WTC11 (cell line): ENCODE measurements around the gene SHANK1.

Experiments used
- CREB1 ChIP-seq: sonication (generic); formaldehyde crosslinking; IDR thresholded peaks from 2 replicates; pipeline ENCODE4 v1.8.0; 2023; ENCODE audit warnings: mild to moderate bottlenecking, missing genetic modification reagents
- JUN ChIP-seq: sonication (generic); formaldehyde crosslinking; IDR thresholded peaks from 2 replicates; pipeline ENCODE4 v1.8.0; 2023; ENCODE audit warnings: mild to moderate bottlenecking, missing genetic modification reagents
- SP1 ChIP-seq: sonication (generic); formaldehyde crosslinking; conservative IDR thresholded peaks from 2 replicates; pipeline ENCODE4 v1.8.1; 2022; ENCODE audit warnings: missing genetic modification reagents
- TEAD1 ChIP-seq: sonication (generic); formaldehyde crosslinking; IDR thresholded peaks from 2 replicates; pipeline ENCODE4 v1.8.0; 2022; ENCODE audit warnings: mild to moderate bottlenecking, missing genetic modification reagents
- TP53 ChIP-seq: sonication (generic); formaldehyde crosslinking; IDR thresholded peaks from 2 replicates; pipeline ENCODE4 v1.8.1; 2023; ENCODE audit warnings: mild to moderate bottlenecking, missing genetic modification reagents
- ZBTB21 ChIP-seq: sonication (generic); formaldehyde crosslinking; IDR thresholded peaks from 2 replicates; pipeline ENCODE4 v1.8.1; 2023; ENCODE audit warnings: mild to moderate bottlenecking, missing genetic modification reagents, borderline replicate concordance
- TF ChIP-seq, protein P1 (sequence below): fragments of 200-600 bp; IDR thresholded peaks from 2 replicates; pipeline ENCODE4 v1.8.0; 2022; ENCODE audit warnings: antibody characterized with exemption
- TF ChIP-seq, protein P2 (sequence below): sonication (generic); formaldehyde crosslinking; IDR thresholded peaks from 2 replicates; pipeline ENCODE4 v1.8.0; 2022; ENCODE audit warnings: mild to moderate bottlenecking, missing genetic modification reagents
- TF ChIP-seq, protein P3 (sequence below): sonication (generic); formaldehyde crosslinking; IDR thresholded peaks from 2 replicates; pipeline ENCODE4 v1.8.0; 2022; ENCODE audit warnings: mild to moderate bottlenecking, missing genetic modification reagents
- TF ChIP-seq, protein P4 (sequence below): sonication (generic); formaldehyde crosslinking; conservative IDR thresholded peaks from 2 replicates; pipeline ENCODE4 v1.8.1; 2023; ENCODE audit warnings: mild to moderate bottlenecking, low read depth, missing genetic modification reagents, moderate library complexity
- TF ChIP-seq, protein P5 (sequence below): sonication (generic); formaldehyde crosslinking; conservative IDR thresholded peaks from 2 replicates; pipeline ENCODE4 v1.8.1; 2022; ENCODE audit warnings: mild to moderate bottlenecking, missing genetic modification reagents
- TF ChIP-seq, protein P6 (sequence below): fragments of 250-450 bp; sonication (Bioruptor Pico); IDR thresholded peaks from 2 replicates; pipeline ENCODE4 v1.9.0; 2021; ENCODE audit warnings: mild to moderate bottlenecking

DNA sequence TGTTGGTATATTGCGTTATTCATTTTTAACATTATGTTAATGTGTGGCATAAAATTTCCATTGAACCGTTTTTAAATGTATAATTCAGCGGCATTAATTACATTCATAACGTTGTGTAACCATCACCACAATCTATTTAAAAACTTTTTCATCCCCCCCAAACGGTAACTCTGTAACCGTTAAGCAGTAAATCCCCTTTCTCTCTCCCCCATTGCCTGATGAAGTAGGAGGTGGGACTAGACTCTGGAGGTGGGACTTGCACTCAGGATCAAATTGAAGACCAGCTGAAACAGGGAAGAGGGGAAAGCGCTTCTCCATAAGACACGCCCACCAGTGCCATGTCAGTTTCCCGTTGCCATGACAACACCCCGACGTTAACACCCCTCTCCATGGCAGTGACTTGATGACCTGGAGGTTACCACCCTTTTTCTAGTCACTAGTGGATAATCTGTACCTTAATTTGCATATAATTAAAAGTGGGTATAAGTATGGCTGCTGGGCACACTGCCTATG lies 20.4 kb upstream of the SHANK1 start:
- TF ChIP-seq JUN (CRISPR knock-in tag) (no peak), CREB1 (CRISPR knock-in tag) (no peak), TP53 (CRISPR knock-in tag) (no peak), TEAD1 (CRISPR knock-in tag) (no peak), ZBTB21 (CRISPR knock-in tag) (no peak), SP1 (no peak)
- TF ChIP-seq, protein P1, sequence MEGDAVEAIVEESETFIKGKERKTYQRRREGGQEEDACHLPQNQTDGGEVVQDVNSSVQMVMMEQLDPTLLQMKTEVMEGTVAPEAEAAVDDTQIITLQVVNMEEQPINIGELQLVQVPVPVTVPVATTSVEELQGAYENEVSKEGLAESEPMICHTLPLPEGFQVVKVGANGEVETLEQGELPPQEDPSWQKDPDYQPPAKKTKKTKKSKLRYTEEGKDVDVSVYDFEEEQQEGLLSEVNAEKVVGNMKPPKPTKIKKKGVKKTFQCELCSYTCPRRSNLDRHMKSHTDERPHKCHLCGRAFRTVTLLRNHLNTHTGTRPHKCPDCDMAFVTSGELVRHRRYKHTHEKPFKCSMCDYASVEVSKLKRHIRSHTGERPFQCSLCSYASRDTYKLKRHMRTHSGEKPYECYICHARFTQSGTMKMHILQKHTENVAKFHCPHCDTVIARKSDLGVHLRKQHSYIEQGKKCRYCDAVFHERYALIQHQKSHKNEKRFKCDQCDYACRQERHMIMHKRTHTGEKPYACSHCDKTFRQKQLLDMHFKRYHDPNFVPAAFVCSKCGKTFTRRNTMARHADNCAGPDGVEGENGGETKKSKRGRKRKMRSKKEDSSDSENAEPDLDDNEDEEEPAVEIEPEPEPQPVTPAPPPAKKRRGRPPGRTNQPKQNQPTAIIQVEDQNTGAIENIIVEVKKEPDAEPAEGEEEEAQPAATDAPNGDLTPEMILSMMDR: no peak
- TF ChIP-seq, protein P2, sequence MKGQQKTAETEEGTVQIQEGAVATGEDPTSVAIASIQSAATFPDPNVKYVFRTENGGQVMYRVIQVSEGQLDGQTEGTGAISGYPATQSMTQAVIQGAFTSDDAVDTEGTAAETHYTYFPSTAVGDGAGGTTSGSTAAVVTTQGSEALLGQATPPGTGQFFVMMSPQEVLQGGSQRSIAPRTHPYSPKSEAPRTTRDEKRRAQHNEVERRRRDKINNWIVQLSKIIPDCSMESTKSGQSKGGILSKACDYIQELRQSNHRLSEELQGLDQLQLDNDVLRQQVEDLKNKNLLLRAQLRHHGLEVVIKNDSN (CRISPR knock-in tag): no peak
- TF ChIP-seq, protein P3, sequence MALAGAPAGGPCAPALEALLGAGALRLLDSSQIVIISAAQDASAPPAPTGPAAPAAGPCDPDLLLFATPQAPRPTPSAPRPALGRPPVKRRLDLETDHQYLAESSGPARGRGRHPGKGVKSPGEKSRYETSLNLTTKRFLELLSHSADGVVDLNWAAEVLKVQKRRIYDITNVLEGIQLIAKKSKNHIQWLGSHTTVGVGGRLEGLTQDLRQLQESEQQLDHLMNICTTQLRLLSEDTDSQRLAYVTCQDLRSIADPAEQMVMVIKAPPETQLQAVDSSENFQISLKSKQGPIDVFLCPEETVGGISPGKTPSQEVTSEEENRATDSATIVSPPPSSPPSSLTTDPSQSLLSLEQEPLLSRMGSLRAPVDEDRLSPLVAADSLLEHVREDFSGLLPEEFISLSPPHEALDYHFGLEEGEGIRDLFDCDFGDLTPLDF (CRISPR knock-in tag): no peak
- TF ChIP-seq, protein P4, sequence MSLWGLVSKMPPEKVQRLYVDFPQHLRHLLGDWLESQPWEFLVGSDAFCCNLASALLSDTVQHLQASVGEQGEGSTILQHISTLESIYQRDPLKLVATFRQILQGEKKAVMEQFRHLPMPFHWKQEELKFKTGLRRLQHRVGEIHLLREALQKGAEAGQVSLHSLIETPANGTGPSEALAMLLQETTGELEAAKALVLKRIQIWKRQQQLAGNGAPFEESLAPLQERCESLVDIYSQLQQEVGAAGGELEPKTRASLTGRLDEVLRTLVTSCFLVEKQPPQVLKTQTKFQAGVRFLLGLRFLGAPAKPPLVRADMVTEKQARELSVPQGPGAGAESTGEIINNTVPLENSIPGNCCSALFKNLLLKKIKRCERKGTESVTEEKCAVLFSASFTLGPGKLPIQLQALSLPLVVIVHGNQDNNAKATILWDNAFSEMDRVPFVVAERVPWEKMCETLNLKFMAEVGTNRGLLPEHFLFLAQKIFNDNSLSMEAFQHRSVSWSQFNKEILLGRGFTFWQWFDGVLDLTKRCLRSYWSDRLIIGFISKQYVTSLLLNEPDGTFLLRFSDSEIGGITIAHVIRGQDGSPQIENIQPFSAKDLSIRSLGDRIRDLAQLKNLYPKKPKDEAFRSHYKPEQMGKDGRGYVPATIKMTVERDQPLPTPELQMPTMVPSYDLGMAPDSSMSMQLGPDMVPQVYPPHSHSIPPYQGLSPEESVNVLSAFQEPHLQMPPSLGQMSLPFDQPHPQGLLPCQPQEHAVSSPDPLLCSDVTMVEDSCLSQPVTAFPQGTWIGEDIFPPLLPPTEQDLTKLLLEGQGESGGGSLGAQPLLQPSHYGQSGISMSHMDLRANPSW (CRISPR knock-in tag): no peak
- TF ChIP-seq, protein P5, sequence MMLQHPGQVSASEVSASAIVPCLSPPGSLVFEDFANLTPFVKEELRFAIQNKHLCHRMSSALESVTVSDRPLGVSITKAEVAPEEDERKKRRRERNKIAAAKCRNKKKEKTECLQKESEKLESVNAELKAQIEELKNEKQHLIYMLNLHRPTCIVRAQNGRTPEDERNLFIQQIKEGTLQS: no peak
- TF ChIP-seq, protein P6, sequence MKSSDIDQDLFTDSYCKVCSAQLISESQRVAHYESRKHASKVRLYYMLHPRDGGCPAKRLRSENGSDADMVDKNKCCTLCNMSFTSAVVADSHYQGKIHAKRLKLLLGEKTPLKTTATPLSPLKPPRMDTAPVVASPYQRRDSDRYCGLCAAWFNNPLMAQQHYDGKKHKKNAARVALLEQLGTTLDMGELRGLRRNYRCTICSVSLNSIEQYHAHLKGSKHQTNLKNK (CRISPR knock-in tag): no peak
